Activated T-cell treated with anti-CD3 and anti-CD28 coated beads, Interleukin-2, amount 50 U/mL, for 24 hours (primary cell): Measurements from ENCODE around the gene PACSIN1.

Source experiments
- DNase-seq: peaks from one replicate; pipeline ENCODE4 v3.0.0-alpha.2; 2020
- H3K27ac Mint-ChIP-seq: 2 replicates; pipeline ENCODE4 v1.8.0; 2020; ENCODE audit warnings: mild to moderate bottlenecking, mixed read lengths
- H3K27me3 Mint-ChIP-seq: 2 replicates; pipeline ENCODE4 v1.8.0; 2020; ENCODE audit warnings: mixed read lengths
- H3K36me3 Mint-ChIP-seq: 2 replicates; pipeline ENCODE4 v1.8.0; 2020; ENCODE audit warnings: low read depth, mixed read lengths
- H3K4me1 Mint-ChIP-seq: 2 replicates; pipeline ENCODE4 v1.8.0; 2020; ENCODE audit warnings: low read depth, mixed read lengths
- H3K4me3 Mint-ChIP-seq: 2 replicates; pipeline ENCODE4 v1.8.0; 2020; ENCODE audit warnings: mild to moderate bottlenecking, moderate library complexity, mixed read lengths
- H3K9me3 Mint-ChIP-seq: 2 replicates; pipeline ENCODE4 v1.8.0; 2020; ENCODE audit warnings: mixed read lengths

Gene PACSIN1

DNA sequence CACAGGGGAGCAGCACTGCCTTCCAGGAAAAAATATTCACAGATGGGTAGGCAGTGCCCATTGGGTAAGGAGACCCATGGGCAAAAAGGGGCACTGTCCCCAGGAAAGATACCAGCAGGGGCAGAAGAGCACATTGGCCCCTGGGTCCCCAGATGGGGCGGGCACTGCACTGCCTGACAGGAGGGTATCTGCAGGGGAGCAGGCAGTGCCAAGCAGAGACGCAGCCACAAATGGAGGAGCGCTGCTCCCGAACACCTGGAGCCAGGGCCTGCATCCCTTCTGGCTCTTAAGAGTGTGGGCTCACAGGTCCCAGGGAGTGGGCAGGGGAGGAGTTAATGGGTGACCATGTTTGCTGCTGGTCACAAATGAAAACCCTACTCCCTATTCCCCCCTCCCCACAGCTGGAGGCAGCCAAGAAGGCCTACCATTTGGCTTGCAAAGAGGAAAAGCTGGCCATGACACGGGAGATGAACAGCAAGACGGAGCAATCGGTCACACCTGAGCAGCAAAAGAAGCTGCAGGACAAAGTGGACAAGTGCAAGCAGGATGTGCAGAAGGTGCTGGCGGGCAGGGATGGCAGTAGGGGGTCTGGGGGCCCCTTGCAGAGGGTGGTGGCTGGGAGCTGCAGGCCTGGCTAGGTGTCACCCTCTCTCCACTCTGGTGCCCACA lies 63.3 kb downstream of the PACSIN1 start:
- H3K27ac Mint-ChIP-seq = no peak overlapping the region
- no peaks in the 10 kb centered on the region for H3K36me3 Mint-ChIP-seq
- H3K4me3 Mint-ChIP-seq = no peak overlapping the region
- no peaks in the 10 kb centered on the region for H3K9me3 Mint-ChIP-seq
- H3K27me3 Mint-ChIP-seq = no peaks in the 10 kb centered on the region
- H3K4me1 Mint-ChIP-seq = peaks cover 7% of the 10 kb centered on the region
- no peak for DNase-seq

DNA sequence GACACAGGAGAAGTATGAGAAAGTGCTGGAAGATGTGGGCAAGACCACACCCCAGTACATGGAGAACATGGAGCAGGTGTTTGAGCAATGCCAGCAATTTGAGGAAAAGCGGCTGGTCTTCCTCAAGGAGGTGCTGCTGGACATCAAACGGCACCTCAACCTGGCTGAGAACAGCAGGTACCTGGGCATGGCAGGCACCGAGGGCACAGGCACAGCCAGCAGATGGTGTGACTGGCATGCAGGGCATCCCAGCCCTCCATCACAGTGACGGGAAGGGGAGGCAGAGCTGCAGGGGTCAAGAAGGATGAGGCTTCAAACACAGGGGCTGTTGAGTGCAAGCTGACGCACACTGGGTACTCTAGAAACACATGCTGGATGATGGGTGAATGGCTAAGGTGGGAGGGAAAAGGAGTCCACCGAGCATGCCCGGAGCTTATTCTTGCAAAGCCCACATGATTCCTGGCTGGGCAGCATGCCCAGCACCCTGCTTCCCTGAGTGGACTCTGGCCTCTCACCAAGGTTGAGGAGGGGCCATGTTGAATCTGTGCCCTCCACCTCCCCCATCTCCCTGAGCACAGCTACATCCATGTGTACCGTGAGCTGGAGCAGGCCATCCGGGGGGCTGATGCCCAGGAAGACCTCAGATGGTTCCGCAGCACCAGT lies 63.9 kb downstream of the PACSIN1 start:
- Mint-ChIP-seq H3K9me3 (no peaks in the 10 kb centered on the region), H3K4me1 (peaks cover 7% of the 10 kb centered on the region), H3K4me3 (no peak overlapping the region), H3K27ac (no peak overlapping the region), H3K27me3 (no peaks in the 10 kb centered on the region), H3K36me3 (no peaks in the 10 kb centered on the region)
- no peak for DNase-seq

DNA sequence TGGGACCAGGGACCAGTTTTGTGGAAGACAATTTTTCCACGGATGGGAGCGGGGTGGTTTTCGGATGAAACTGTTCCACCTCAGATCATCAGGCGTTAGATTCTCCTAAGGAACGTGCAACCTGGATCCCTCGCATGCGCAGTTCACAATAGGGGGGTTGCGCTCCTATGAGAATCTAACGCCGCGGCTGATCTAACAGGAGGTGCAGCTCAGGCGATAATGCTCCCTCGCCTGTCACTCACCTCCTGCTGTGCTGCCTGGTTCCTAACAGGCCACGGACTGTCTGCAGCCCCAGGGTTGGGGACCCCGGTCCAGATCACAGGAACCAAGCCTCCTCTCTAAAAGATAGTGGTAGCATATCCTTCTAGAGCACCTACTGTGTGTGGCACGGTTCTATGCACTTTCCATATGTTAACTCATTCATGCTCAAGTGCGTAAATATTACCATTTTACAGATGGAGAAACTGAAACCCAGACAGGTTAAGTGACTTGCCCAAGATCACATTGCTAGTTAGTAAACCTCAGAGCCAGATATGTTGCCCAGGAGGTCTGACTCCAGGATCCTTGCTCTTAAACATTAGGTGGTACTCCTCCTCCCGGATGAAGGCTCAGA lies 65.0 kb downstream of the PACSIN1 start:
- H3K27me3 Mint-ChIP-seq = no peaks in the 10 kb centered on the region
- DNase-seq = no peak
- peaks cover 7% of the 10 kb centered on the region for H3K4me1 Mint-ChIP-seq
- H3K4me3 Mint-ChIP-seq = no peak overlapping the region
- H3K36me3 Mint-ChIP-seq = no peaks in the 10 kb centered on the region
- H3K27ac Mint-ChIP-seq = no peak overlapping the region
- H3K9me3 Mint-ChIP-seq = no peaks in the 10 kb centered on the region

DNA sequence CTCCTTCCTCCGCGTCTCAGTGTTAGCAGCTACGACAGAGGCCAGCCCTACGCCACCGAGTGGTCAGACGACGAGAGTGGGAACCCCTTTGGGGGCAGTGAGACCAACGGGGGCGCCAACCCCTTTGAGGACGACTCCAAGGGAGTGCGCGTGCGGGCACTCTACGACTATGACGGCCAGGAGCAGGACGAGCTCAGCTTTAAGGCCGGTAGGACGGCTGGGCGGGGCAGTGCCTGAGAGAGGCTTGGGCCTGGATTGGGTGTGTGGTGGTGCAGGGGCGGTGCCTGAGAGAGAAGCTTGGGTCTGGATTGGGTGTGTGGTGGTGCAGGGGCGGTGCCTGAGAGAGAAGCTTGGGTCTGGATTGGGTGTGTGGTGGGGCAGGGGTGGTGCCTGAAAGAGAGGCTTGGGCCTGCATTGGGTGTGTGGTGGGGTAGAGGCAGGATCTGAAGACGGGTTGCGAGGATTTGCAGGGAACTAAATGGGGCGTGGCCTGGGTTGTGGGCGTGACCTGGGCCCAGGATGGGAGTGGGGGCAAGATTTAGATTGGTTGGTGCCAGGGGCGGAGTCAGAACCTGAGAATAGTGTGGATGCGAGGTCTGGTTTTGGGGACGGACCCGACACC lies 65.8 kb downstream of the PACSIN1 start:
- Mint-ChIP-seq H3K27me3 (no peaks in the 10 kb centered on the region), H3K27ac (no peak overlapping the region), H3K9me3 (no peaks in the 10 kb centered on the region), H3K4me3 (no peak overlapping the region), H3K4me1 (peaks cover 7% of the 10 kb centered on the region), H3K36me3 (no peaks in the 10 kb centered on the region)
- DNase-seq = no peak

DNA sequence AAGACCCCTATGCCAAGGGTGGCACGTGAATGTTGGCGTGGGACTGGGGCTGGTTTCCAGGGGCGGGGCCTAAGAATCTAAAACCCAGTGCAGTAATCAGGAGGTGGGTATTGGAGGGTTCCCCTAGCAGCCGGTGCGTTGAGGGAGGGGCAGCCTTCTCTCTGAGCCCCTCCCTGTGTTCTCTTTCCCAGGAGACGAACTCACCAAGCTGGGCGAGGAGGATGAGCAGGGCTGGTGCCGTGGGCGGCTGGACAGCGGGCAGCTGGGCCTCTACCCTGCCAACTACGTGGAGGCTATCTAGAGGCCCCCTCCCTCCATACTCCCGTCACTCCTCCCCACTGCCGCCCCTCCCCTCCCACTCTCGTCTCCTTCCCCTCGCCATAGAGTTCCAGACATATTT lies 66.4 kb downstream of the PACSIN1 start:
- no peak overlapping the region for H3K27ac Mint-ChIP-seq
- no peaks in the 10 kb centered on the region for H3K36me3 Mint-ChIP-seq
- no peak overlapping the region for H3K4me3 Mint-ChIP-seq
- no peak for DNase-seq
- H3K27me3 Mint-ChIP-seq = no peaks in the 10 kb centered on the region
- H3K4me1 Mint-ChIP-seq = peaks cover 6% of the 10 kb centered on the region
- no peaks in the 10 kb centered on the region for H3K9me3 Mint-ChIP-seq

DNA sequence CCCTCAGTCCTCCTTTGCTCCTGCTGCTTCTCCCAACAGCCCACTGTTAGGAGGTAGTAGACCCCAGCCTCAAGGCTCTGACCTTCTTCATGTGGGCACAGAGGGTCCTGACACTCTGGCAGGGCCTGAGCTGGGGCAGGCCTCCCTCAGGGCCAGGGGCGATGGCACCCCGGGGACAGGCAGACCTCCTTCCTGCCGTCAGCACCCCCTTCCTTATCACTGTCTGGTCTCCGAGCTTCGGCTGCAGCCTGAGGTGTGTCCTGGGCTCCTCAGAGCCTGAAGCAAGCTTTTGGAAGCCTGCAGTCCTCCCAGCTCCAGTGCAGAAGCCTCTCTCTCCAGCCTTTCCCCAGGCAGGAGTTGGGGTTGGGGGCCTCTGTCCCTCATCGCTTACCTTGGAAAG lies 68.3 kb downstream of the PACSIN1 start:
- no peak for DNase-seq
- Mint-ChIP-seq H3K27me3 (no peaks in the 10 kb centered on the region), H3K27ac (no peak overlapping the region), H3K36me3 (no peaks in the 10 kb centered on the region), H3K9me3 (no peaks in the 10 kb centered on the region), H3K4me3 (no peak overlapping the region), H3K4me1 (no peaks in the 10 kb centered on the region)

DNA sequence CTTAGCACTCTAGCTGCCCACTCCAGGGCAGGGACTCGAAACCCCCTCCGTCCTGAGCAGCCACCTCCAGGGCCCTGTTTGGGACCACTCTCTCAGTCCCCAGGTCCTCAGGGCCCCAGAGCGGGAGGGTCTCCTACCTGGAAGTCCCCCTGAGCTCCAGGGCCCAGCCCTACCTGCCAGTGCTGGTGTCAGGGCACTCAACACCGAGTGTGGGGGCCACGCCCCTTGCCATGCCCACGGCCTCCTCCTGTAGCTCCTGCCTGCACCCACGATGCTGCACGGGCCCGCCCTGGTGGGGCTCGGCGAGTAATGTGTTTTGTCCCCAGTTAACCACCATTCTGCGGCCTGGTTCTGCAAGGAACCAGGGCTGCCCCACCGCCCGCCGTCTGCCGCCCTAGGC lies 68.8 kb downstream of the PACSIN1 start:
- Mint-ChIP-seq H3K4me3 (no peak overlapping the region), H3K27ac (no peak overlapping the region), H3K9me3 (no peaks in the 10 kb centered on the region), H3K27me3 (no peaks in the 10 kb centered on the region), H3K4me1 (no peaks in the 10 kb centered on the region), H3K36me3 (no peaks in the 10 kb centered on the region)
- DNase-seq = no peak

DNA sequence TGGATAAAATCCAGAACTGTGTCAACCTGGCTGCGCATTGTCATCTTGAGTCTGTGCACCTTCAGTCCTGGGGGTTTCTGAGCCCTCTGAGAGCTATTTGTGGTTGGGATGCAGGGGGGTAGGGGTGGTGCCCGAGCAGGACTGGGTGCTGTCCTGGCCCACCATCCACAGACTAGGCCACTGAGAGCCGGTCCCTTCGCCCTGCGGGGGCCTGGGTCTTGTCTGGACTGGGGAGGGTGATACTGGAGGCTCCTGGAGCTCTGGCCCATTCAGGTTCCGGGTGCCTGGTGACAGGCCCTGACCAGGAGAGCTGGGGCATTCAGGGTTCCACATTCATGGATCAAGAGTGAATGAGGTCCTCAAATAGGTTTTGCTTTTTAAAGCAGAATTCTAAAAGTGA lies 69.3 kb downstream of the PACSIN1 start:
- H3K27ac Mint-ChIP-seq = no peak overlapping the region
- H3K4me1 Mint-ChIP-seq = no peaks in the 10 kb centered on the region
- H3K36me3 Mint-ChIP-seq = no peaks in the 10 kb centered on the region
- no peak for DNase-seq
- H3K27me3 Mint-ChIP-seq = no peaks in the 10 kb centered on the region
- H3K9me3 Mint-ChIP-seq = no peaks in the 10 kb centered on the region
- no peak overlapping the region for H3K4me3 Mint-ChIP-seq

DNA sequence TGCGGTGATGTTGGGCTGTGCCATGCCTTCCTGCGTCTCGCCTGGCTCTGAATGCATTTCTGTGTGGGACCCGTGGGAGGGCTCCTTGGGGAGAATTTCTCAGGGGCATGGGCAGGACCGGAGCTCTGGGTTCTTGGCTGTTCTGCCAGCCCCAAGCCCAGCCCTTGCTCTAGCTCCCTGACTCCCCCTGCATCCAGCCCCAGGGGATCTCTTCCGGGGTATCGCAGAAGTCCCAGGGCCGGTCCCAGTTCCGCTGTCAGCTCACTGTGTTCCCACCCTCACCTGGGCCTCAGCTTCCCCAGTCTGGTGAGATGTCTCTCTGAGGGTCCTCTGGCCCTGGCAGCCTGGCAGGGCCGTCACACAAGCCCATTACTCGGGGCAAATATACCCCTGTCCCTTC lies 69.8 kb downstream of the PACSIN1 start:
- DNase-seq = no peak
- Mint-ChIP-seq H3K27me3 (no peaks in the 10 kb centered on the region), H3K9me3 (no peaks in the 10 kb centered on the region), H3K4me3 (no peak overlapping the region), H3K36me3 (no peaks in the 10 kb centered on the region), H3K4me1 (no peaks in the 10 kb centered on the region), H3K27ac (no peak overlapping the region)

DNA sequence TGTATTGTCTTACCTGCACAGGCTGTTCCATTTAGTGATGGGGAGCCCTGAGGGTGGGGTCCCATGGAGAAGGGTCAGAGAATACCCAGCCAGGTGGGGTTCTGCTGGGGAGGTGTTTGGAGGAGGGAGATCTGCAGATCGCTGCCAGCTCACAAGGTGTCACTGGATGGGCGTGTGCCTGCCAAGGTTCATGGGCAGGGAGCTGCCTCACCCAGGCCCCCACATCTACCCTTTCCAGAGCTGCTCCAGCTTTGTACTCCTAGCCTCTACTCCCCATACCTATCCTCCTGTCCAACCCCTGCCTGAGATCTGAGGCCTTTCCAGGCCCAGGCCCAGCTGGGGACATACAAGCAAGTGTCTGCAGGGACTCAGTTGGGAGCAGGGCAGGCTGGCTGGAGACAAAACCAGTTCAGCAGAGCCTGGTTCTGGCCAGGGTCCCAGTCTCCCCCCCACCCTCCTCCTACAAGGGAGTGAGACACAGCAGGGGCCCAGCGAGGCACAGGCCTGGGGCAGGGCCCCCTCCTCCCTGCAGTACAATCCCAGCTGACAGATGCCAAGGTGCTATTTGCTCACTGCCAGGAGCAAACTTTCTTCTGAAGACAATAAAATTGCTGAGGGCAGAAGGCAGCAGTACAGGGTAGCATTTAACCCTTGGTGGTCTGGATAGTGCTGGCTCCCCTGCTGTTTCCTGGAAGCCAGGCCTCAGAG lies 70.5 kb downstream of the PACSIN1 start:
- H3K9me3 Mint-ChIP-seq = no peaks in the 10 kb centered on the region
- no peaks in the 10 kb centered on the region for H3K36me3 Mint-ChIP-seq
- H3K27ac Mint-ChIP-seq = no peak overlapping the region
- no peaks in the 10 kb centered on the region for H3K27me3 Mint-ChIP-seq
- DNase-seq = no peak
- H3K4me1 Mint-ChIP-seq = no peaks in the 10 kb centered on the region
- no peak overlapping the region for H3K4me3 Mint-ChIP-seq

DNA sequence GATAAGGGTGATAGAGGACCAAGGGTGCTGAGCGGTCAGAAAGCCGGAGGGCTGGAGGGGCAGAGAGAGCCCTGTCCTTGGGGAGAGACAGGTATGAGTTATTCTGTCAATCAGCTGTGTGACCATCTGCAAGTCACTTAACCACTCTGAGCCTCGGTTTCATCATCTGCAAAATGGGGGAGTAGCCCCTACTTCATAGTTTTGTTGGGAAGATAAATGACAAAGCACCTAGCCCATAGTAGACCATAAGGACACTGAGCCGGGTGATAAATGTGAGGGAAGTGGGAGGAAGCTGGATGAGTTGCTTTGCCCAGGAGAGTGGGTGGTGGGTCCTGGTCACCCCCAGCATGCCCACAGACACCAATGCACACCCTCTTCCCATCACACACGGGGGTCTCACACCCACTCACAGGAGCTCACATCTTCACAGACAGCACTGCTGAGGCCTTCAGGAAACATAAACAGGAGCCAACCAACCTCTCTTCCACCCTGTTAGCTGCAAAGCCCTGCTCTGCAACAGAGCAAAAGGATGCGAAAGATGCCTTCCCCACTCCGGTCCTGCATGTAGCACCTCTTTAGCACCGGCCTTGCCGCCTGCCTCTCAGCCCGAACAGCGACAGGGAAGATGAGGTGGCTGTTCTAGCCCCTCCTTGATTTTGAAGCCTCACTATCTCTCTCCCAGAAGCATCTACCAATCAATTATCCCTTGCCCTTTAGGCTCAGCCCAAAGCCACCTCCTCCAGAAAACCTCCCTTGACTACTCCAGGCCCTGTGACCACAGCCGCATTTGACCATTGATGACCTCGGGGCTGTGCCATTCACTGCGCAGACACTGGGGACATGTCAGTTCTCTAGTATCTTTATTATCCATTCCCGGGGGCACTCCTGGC lies 71.3 kb downstream of the PACSIN1 start:
- DNase-seq = no peak
- Mint-ChIP-seq H3K27me3 (no peaks in the 10 kb centered on the region), H3K9me3 (no peaks in the 10 kb centered on the region), H3K36me3 (no peaks in the 10 kb centered on the region), H3K27ac (no peak overlapping the region), H3K4me3 (no peak overlapping the region), H3K4me1 (no peaks in the 10 kb centered on the region)

DNA sequence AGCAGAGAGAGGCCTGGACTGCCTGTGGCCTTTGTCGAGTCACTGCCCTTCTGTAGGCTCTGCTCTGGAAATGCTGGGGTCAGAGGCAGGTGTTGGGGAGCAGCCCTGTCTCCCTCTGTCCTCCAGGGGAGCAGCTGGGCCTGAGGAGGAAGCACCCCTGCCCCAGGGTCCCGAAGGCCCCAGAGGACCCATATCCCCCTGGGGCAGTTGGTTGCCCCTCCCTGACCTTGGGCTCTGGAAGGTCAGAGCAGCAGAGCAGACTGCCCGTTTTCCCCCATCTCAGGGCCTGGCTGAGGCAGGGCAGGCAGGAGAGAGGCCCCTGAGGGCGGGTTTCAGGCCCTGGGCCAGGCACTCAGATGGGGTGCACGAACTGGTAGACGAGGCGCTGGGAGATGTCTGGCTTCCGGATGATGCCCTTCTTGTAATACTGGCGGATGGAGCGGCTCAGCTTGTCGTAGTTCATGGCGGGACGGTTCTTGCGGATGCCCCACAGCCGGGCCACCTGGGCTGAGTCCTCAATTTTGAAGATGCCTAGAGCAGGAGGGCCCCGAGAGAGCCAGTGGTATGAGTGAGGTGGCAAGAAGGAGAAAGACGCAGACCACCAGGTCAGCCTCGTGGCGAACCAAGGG lies 72.2 kb downstream of the PACSIN1 start:
- H3K27me3 Mint-ChIP-seq = no peaks in the 10 kb centered on the region
- H3K36me3 Mint-ChIP-seq = no peaks in the 10 kb centered on the region
- no peaks in the 10 kb centered on the region for H3K9me3 Mint-ChIP-seq
- H3K27ac Mint-ChIP-seq = no peak overlapping the region
- no peak overlapping the region for H3K4me3 Mint-ChIP-seq
- H3K4me1 Mint-ChIP-seq = no peaks in the 10 kb centered on the region
- DNase-seq = no peak

DNA sequence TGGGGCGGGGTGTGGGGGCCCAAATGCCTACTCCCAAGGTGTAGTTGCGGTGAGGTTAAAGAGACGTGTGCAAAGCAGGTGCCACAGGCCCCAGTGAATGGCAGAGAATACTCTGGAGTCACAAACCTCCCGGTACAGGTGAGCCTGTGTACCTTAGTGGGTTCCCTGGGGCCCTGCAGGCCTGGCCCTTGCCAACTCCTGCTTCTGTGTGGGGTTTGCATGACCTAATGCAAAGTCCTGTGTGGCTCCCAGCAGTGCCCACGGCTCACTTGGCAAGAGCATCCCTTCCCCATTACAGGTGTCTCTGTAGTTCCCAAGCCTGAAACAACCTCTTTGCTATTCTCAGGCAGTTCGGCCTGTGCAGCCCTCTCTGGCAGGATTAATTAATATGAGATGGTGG lies 72.7 kb downstream of the PACSIN1 start:
- Mint-ChIP-seq H3K9me3 (no peaks in the 10 kb centered on the region), H3K4me1 (no peaks in the 10 kb centered on the region)

More for the DNA sequence above, 72.7 kb downstream of the PACSIN1 start:
- Mint-ChIP-seq H3K27me3 (no peaks in the 10 kb centered on the region), H3K36me3 (no peaks in the 10 kb centered on the region), H3K4me3 (no peak overlapping the region), H3K27ac (no peak overlapping the region)
- no peak for DNase-seq
